Measurements from ENCODE around the gene MRPL23. TPM values are rescaled to one million over a fixed set of nuclear protein-coding genes. Genes with fewer than 3 reads are reported as not detected.

Gene MRPL23
- total RNA-seq, 1 donor from 2014 or later = 148 TPM

GRCh38 chr11:1959786-1960185 is 12.7 kb downstream of the MRPL23 start:
- Histone ChIP-seq H3K27ac (no peak overlapping the region), H3K4me1 (no peaks in the 10 kb centered on the region), H3K4me3 (no peak overlapping the region), H3K9me3 (no peaks in the 10 kb centered on the region), H3K36me3 (no peaks in the 10 kb centered on the region), H3K27me3 (no peaks in the 10 kb centered on the region)
- intact Hi-C loops (cut with DNase I) = no loop called here
- no peak for DNase-seq (ENCODE audit: extremely low spot score in 2 of 2)
- TF ChIP-seq POLR2A (IDR thresholded peaks at IDR 0.05) (no peak), POLR2AphosphoS5 (IDR thresholded peaks at IDR 0.05; ENCODE audit: insufficient read depth in 1 of 2, low read depth in 1 of 2) (no peak)
- TF ChIP-seq, protein P1, sequence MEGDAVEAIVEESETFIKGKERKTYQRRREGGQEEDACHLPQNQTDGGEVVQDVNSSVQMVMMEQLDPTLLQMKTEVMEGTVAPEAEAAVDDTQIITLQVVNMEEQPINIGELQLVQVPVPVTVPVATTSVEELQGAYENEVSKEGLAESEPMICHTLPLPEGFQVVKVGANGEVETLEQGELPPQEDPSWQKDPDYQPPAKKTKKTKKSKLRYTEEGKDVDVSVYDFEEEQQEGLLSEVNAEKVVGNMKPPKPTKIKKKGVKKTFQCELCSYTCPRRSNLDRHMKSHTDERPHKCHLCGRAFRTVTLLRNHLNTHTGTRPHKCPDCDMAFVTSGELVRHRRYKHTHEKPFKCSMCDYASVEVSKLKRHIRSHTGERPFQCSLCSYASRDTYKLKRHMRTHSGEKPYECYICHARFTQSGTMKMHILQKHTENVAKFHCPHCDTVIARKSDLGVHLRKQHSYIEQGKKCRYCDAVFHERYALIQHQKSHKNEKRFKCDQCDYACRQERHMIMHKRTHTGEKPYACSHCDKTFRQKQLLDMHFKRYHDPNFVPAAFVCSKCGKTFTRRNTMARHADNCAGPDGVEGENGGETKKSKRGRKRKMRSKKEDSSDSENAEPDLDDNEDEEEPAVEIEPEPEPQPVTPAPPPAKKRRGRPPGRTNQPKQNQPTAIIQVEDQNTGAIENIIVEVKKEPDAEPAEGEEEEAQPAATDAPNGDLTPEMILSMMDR (IDR thresholded peaks at IDR 0.05) = no peak

DNA sequence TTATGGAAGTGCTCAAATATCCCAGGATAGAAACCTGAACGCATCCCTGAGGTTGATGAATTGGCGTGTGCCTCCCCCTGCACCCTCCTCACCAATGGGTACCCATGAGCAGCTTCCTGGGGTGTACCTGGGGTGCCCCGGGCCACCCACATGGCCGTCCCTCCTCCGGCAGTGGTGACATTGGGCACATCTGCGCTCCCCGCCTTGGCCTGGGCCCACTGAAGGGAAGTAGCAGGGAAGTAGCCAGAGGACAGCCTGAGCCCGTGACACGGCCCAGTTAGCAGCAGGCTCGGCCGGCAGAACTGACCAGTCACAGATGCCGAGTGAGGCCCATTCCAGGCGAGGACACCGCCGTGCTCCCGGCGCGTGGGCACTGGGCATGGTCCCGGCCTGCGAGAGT is 16.7 kb downstream of the MRPL23 start:
- no peaks in the 10 kb centered on the region for H3K4me1 ChIP-seq
- intact Hi-C loops (cut with DNase I) = no loop called here
- H3K9me3 ChIP-seq = no peaks in the 10 kb centered on the region
- no peak overlapping the region for H3K4me3 ChIP-seq
- no peaks in the 10 kb centered on the region for H3K36me3 ChIP-seq
- TF ChIP-seq POLR2A (IDR thresholded peaks at IDR 0.05) (no peak), POLR2AphosphoS5 (IDR thresholded peaks at IDR 0.05; ENCODE audit: insufficient read depth in 1 of 2, low read depth in 1 of 2) (no peak)
- TF ChIP-seq, protein P1 (IDR thresholded peaks at IDR 0.05) = no peak
- no peak overlapping the region for H3K27ac ChIP-seq
- DNase-seq (ENCODE audit: extremely low spot score in 2 of 2) = no peak
- H3K27me3 ChIP-seq = no peaks in the 10 kb centered on the region

GRCh38 chr11:1964348-1964747 is 17.2 kb downstream of the MRPL23 start:
- Histone ChIP-seq H3K36me3 (no peaks in the 10 kb centered on the region), H3K4me3 (no peak overlapping the region), H3K9me3 (no peaks in the 10 kb centered on the region), H3K27ac (no peak overlapping the region), H3K4me1 (no peaks in the 10 kb centered on the region), H3K27me3 (no peaks in the 10 kb centered on the region)
- DNase-seq (ENCODE audit: extremely low spot score in 2 of 2) = no peak
- intact Hi-C loops (cut with DNase I) = no loop called here
- TF ChIP-seq POLR2A (IDR thresholded peaks at IDR 0.05) (no peak), POLR2AphosphoS5 (IDR thresholded peaks at IDR 0.05; ENCODE audit: insufficient read depth in 1 of 2, low read depth in 1 of 2) (no peak)
- TF ChIP-seq, protein P1 (IDR thresholded peaks at IDR 0.05) = no peak

DNA sequence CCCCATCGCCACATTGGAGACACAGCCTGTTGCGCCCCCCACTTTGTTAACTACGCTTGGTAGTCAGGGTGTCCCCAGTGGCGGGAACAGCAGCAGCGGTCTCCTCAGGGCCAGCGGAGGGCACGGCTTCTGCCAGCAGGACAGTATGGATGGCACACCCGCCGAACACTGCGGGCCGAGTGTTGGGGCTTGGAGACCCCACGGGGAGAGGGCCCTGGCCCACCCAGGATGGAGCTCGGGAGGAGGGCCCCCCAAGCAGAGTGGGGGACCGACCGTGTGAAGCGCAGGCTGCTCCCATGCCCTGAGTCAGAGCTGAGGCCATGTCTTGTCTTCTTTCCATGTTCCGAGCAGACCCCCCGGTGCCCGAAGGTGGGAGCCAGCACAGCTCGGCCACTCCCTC is 17.8 kb downstream of the MRPL23 start:
- DNase-seq (ENCODE audit: extremely low spot score in 2 of 2) = no peak
- no peaks in the 10 kb centered on the region for H3K27me3 ChIP-seq
- H3K4me3 ChIP-seq = no peak overlapping the region
- H3K27ac ChIP-seq = no peak overlapping the region
- TF ChIP-seq, protein P1 (IDR thresholded peaks at IDR 0.05) = no peak
- TF ChIP-seq POLR2A (IDR thresholded peaks at IDR 0.05) = no peak
- TF ChIP-seq POLR2AphosphoS5 (IDR thresholded peaks at IDR 0.05; ENCODE audit: insufficient read depth in 1 of 2, low read depth in 1 of 2) = no peak
- H3K9me3 ChIP-seq = no peaks in the 10 kb centered on the region
- H3K36me3 ChIP-seq = no peaks in the 10 kb centered on the region
- intact Hi-C loops (cut with DNase I) = no loop called here
- H3K4me1 ChIP-seq = no peaks in the 10 kb centered on the region

DNA sequence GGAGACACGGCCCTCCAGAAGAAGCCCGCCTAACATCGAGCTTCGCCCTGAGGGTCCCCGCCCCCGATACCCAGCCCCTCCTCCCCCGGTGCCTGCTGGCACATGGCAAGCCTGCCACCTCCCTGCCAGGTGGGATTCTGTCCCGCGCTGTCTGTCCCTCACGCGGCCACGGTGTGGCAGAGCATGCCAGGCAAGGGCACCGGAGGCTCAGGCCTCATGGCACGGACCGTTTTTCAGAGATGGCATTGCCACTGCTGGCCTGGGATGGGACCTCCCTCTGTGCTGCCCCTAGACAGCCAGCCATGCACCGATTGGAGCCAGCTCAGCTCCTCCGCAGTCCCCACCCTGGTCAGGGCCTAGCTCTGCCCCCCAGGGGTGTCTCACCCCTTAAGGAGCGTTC is 19.4 kb downstream of the MRPL23 start:
- TF ChIP-seq, protein P1 (IDR thresholded peaks at IDR 0.05) = no peak
- TF ChIP-seq POLR2AphosphoS5 (IDR thresholded peaks at IDR 0.05; ENCODE audit: insufficient read depth in 1 of 2, low read depth in 1 of 2) (no peak), POLR2A (IDR thresholded peaks at IDR 0.05) (no peak)
- no peak for DNase-seq (ENCODE audit: extremely low spot score in 2 of 2)
- intact Hi-C loops (cut with DNase I) = no loop called here

More for the DNA sequence above, 19.4 kb downstream of the MRPL23 start:
- Histone ChIP-seq H3K9me3 (no peaks in the 10 kb centered on the region), H3K27ac (no peak overlapping the region), H3K4me1 (no peaks in the 10 kb centered on the region), H3K4me3 (no peak overlapping the region), H3K27me3 (no peaks in the 10 kb centered on the region), H3K36me3 (no peaks in the 10 kb centered on the region)
